NOMO-1 treated with DMSO at 0.1 percent for 48 hours (cell line): ENCODE data around the gene HILPDA.
"Not testable (repeated sequence)": the region's sequence is repeated elsewhere in the genome, so short reads cannot be mapped to it uniquely, and the experiment has no call there.

Experiments
- DNase-seq: peaks from one replicate; lab custom pipeline; 2025; ENCODE audit not compliant: unreplicated experiment; lab: John Stamatoyannopoulos, UW

The HILPDA gene

DNA sequence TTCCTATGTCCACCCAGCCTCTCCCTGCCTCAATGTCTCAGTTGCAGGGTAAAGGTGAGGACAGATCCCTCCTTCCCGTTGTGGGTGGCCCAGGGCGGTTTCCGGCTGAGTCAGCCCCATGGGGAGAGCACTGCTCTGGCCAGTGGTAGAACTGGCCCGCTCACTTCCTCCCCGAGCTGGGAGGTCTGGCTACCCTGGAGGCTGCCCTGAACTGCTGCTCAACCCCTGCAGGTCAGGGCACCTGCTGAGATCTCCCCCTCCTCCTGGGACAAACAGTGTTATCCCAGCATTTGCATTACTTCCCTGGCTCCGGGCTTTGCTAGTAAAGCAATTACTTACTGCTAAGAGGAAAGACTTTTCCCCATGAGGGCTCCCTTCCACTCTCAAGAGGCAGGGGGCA is 24.5 kb upstream of the HILPDA start:
- no peak for DNase-seq

DNA sequence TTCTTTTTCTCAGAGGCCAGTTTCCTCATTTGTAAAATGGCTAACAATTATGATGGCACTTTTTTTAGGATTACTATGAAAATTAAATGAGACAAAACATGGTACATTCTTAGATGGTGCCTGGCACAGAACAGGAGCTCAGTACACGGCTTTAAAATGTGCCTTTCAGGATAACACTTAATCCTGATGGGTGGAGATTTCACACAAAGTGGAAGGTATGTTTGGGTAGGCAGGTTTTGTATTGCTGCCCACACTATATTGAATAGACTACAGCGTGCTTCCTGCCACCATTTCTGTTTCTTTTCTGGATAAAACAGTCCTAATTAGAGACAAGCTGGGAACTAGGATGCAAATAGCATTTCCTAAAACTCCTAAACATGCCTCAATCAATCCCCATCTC is 23.9 kb upstream of the HILPDA start:
- DNase-seq, result no peak

GRCh38 chr7:128434413-128435326 is 21.0 kb upstream of the HILPDA start:
- no peak for DNase-seq

- no peak for DNase-seq
These were observed 20.4 kb upstream of the HILPDA start for GRCh38 chr7:128435327-128435686.

- peak; percentile 73 for DNase-seq
These were observed 18.0 kb upstream of the HILPDA start for GRCh38 chr7:128437426-128438332.

DNA sequence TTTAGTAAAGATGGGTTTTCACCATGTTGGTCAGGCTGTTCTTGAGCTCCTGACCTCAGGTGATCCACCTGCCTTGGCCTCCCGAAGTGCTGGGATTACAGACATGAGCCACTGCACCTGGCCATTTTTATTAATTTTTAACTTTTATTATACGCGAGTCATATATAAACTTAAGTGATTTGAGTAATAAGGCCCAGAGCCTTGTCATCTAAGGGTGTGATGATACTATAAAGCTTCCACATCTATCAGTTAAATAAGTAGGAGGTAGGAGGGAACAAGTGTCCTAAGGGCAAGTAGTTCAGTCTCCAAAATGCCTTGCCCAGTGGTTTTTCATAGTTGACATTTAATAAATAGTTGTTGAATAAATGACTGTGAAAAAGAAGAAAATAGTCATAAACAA is 13.3 kb upstream of the HILPDA start:
- no peak for DNase-seq

- DNase-seq, result no peak
These were observed 11.7 kb upstream of the HILPDA start for GRCh38 chr7:128443831-128444600.

DNA sequence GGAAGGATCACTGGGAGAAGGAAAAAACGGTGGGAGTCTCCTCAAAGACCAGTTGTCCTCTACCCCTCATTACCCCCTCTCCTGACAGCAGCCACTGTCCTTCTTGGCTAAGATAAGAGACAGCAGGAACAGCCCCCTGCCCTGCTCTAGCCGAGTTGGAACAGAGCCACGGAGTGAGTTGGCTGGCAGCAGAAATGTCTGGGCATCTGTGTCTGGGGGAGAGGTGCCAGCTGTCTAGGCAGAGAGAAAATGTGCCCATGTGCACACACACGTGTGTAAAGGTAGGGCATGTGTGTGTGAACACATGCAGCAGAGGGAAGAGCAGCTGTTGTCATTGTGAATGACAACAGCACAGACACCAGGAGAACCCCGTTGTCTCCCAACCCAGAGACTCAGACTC is 9.4 kb upstream of the HILPDA start:
- DNase-seq, result no peak

- DNase-seq, result no peak
These were observed 7.6 kb upstream of the HILPDA start for GRCh38 chr7:128447941-128448564.

DNA sequence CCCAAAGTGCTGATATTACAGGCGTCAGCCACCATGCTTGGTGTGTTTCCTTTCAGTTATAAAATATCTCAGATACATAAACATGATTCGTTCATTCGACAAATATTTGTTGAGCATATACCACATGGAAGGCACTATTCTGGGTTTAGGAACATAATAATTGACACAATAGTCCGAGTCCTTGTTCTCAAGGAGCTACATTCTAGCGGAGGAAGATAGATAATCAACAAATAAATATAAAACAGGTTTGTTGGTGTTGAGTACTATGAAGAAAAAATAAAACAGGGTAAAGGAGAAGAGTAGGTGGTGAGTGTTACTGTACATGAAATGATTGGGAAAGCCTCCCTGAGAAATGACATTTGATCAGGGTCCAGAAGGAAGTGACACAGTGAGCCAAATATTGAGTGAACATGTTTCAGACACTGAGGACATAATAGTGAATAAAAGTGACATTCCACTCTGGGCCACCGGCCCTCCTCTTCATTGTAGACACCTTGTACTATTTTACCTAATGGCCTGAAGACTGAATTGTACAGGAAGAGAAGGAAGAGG is 6.9 kb upstream of the HILPDA start:
- DNase-seq, result no peak

DNA sequence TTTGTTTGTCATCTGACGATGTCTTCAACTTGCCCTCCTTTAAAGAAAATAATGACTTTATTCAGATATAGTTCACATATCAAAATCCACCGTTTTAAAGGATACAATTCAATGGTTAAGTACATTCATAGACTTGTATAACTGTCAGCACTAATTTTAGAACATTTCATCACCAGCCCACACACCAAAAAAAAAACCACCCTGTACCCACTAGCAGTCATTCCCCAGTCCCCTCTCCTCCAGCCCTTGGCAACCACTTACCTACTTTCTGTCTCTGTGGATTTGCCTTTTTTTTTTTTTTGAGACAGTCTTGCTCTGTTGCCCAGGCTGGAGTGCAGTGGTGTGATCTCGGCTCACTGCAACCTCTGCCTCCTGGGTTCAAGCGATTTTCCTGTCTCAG is 5.3 kb upstream of the HILPDA start:
- peak; percentile 47 for DNase-seq

DNA sequence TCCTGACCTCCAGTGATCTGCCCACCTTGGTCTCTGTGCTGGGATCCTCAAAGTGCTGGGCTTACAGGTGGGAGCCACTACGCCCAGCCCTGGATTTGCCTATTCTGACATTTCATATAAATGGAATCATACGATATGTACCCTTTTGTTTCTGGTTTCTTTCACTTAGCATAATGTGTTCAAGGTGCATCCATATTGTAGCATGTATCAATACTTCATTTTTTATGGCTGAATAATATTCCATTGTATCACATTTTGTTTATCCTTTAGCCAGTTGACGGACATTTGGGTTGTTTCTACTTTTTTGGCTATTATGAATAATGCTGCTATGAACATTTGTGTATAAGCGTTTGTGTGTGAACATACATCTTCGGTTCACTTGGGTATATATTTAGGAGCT is 4.8 kb upstream of the HILPDA start:
- DNase-seq, result no peak

DNA sequence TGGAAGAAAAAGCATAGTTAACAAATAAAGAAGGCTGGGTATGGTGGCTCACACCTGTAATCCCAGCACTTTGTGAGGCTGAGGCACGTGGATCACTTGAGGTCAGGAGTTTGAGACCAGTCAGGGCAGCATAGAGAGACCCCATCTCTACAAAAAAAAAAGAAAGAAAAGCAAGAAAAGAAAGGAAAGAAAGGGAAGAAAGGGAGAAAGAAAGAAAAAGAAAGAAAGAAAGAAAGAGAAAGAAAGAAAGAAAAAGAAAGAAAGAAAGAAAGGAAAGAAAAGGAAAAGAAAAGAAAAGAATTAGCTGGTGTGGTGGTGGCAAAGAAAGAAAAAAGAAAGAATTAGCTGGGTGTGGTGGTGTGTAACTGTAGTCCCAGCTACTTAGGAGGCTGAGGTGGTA is 3.1 kb upstream of the HILPDA start:
- DNase-seq, result no peak

- no peak for DNase-seq
These were observed 1.6 kb upstream of the HILPDA start for GRCh38 chr7:128453836-128454804.

- DNase-seq, result no peak
These were observed 703 bp upstream of the HILPDA start for GRCh38 chr7:128454808-128455542.

DNA sequence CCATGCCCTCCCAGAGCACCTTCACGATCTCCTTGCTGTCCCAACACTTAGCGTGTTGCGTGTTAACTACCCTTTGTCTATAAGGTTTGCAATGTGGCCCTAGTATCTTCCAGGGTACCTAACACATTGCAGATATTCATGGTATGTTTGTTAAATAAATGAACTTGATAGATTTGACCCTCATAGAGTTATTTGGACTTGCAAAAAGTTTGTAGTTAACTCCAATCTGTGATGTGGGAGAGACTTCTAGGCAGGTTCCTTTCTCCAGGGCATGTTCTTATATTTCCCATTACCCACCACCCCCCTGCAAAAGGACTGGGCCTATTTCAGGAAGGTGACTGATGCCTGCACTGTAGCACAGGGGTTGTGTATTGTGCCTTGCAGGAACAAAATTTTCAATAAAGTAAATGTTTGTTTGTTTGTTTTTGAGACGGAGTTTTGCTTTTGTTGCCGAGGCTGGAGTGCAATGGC is 612 bp downstream of the HILPDA start:
- no peak for DNase-seq

- not testable (repeated sequence) for DNase-seq
These were observed 1.7 kb downstream of the HILPDA start for GRCh38 chr7:128457385-128457784.

- DNase-seq, result no peak
These were observed 3.3 kb downstream of the HILPDA start for GRCh38 chr7:128458956-128459355.
